Ovary (tissue), 9 donors: Measurements from ENCODE around the gene PIK3AP1. TPM values are rescaled to one million over a fixed set of nuclear protein-coding genes. Genes with fewer than 3 reads are reported as not detected.

Source experiments
- DNase-seq, 5 donors: peaks; one replicate each; pipeline ENCODE4 v3.0.0-alpha.2; 2019 to 2020
- H3K27ac ChIP-seq, 2 donors: fragments of 200-600 bp; one replicate each; pipeline versions ENCODE4 v1.5.1 to v1.8.0; 2019 to 2022
- H3K27me3 ChIP-seq: fragments of 200-600 bp; one replicate; pipeline ENCODE4 v1.8.0; 2022
- H3K36me3 ChIP-seq: fragments of 200-600 bp; sonication (generic); one replicate; pipeline ENCODE4 v1.5.1; 2019
- H3K4me1 ChIP-seq: one replicate; pipeline ENCODE4 v1.8.1; 2013; ENCODE audit warnings: mild to moderate bottlenecking, moderate library complexity; ENCODE audit not compliant: insufficient read depth
- H3K4me3 ChIP-seq: fragments of 200-600 bp; sonication (generic); one replicate; pipeline ENCODE4 v1.5.1; 2017
- H3K9me3 ChIP-seq, 2 donors: fragments of 200-600 bp in 1 of 2; sonication (generic) in 1 of 2; one replicate each; pipeline versions ENCODE4 v1.5.1 to v1.8.1; 2013 to 2019; ENCODE audit warnings: mild to moderate bottlenecking in 1 of 2, moderate library complexity in 1 of 2
- CTCF ChIP-seq, 3 donors: fragments of 450-650 bp in 2 of 3; fragments of 200-600 bp in 1 of 3; IDR thresholded peaks; one replicate each; pipeline versions ENCODE4 v1.5.1 to v1.8.0; 2016 to 2022; ENCODE audit warnings: antibody characterized with exemption in 3 of 3, mild to moderate bottlenecking in 1 of 3
- EP300 ChIP-seq: sonication (generic); formaldehyde crosslinking; IDR thresholded peaks from one replicate; pipeline ENCODE4 v1.6.1; 2017; ENCODE audit warnings: antibody characterized with exemption
- POLR2A ChIP-seq: fragments of 450-650 bp; IDR thresholded peaks from one replicate; pipeline ENCODE4 v1.6.1; 2017; ENCODE audit warnings: antibody characterized with exemption, mild to moderate bottlenecking, moderate library complexity
- WGBS, 3 donors: extraction: QIAGEN DNeasy Blood & Tissue Kit in 1 of 3; methylation state at CpG; one replicate each; pipeline versions ENCODE4 v1.1.5 to v1.1.7; 2013 to 2017; 5-methylcytosine and 5-hydroxymethylcytosine counted together
- intact Hi-C, 4 donors: fragments of 100-400 bp; cut with DNase I; formaldehyde crosslinking; loops; one replicate each; pipeline versions ENCODE4 v1.11.0 to v1.15.1; 2022 to 2023
- polyA plus RNA-seq, 2 donors: library from polyadenylated mRNA; stranded (reverse); fragments of 200-250 nt in 1 of 2; fragments of 350-450 nt in 1 of 2; fragmentation: Illumina TruSeq in 1 of 2; extraction: RNeasy Lipid Tissue Mini Kit (QIAGEN cat#74804) in 1 of 2; gene quantifications; one replicate each; pipeline ENCODE4 v1.2.3, GENCODE V29; 2013 to 2014
- total RNA-seq, 7 donors: library from RNA; depleted of rRNA in 2 of 7; stranded (reverse); fragments of >200 nt in 2 of 7; fragmentation: NEBNext Ultra II Directional in 3 of 7; extraction: Animal tissue kit (Norgen Biotek cat#: 25700) in 3 of 7; gene quantifications; one replicate each; pipeline versions ENCODE4 v1.1.0 to v1.2.4, GENCODE V29; 2016 to 2023
- donor health status: DM: no; HTN: no; CAD: no; lungs with moderate emphysema.
- donor health status: DM: no; HTN: no; CAD: no.
- donor health status: Bipolar disorder and iron deficiency.
- donor health status: DM: yes; HTN: yes; CAD: no.
- donor health status: DM: no; HTN: no; CAD: no.
- donor health status: DM: yes; HTN: yes; CAD: no.

PIK3AP1 gene
- total and polyA plus RNA-seq, 9 donors: 2.5 to 14.2 (median 7.8) TPM

- H3K4me3 ChIP-seq: no peak overlapping the region
- WGBS, 3 donors: 0 to 13% (median 5%) methylated on average over 1 of the region's 1 CpG
- intact Hi-C loops: loop anchor here in 2 of 4 donors (5.0 to 10.0 kb wide), 2 partner anchors 106 to 398 kb away; no protein-coding TSS in a partner anchor
- H3K4me1 ChIP-seq: peaks cover 7% of the 10 kb centered on the region
- H3K36me3 ChIP-seq: no peaks in the 10 kb centered on the region
- no peaks in the 10 kb centered on the region for H3K27me3 ChIP-seq
- TF ChIP-seq POLR2A: no peak
- H3K27ac ChIP-seq: peak overlapping the region in 1 of 2 donors; percentile 25
- H3K9me3 ChIP-seq: no peaks in the 10 kb centered on the region
- DNase-seq: no peak
Measured at GRCh38 chr10:96636551-96636950, 83.8 kb downstream of the PIK3AP1 start.

GRCh38 chr10:96632974-96633710, 87.2 kb downstream of the PIK3AP1 start:
- H3K9me3 ChIP-seq: no peaks in the 10 kb centered on the region
- TF ChIP-seq EP300: no peak
- TF ChIP-seq CTCF (IDR thresholded peaks at IDR 0.05): no peak
- TF ChIP-seq POLR2A: no peak
- no peak overlapping the region for H3K27ac ChIP-seq
- DNase-seq: no peak
- intact Hi-C loops: loop anchor here in 1 of 4 donors (10.0 kb wide), 1 partner anchor 402 kb away; no protein-coding TSS in a partner anchor
- WGBS, 3 donors: 75 to 79% (median 77%) methylated on average over 4 of the region's 4 CpGs
- H3K4me1 ChIP-seq: peaks cover 7% of the 10 kb centered on the region
- no peaks in the 10 kb centered on the region for H3K27me3 ChIP-seq
- no peak overlapping the region for H3K4me3 ChIP-seq
- no peaks in the 10 kb centered on the region for H3K36me3 ChIP-seq

- WGBS, 3 donors: 58 to 79% (median 73%) methylated on average over 1 of the region's 1 CpG
- Histone ChIP-seq H3K9me3 (no peaks in the 10 kb centered on the region), H3K36me3 (no peaks in the 10 kb centered on the region), H3K4me1 (peaks cover under 1% of the 10 kb centered on the region), H3K27me3 (no peaks in the 10 kb centered on the region), H3K27ac (no peak overlapping the region), H3K4me3 (no peak overlapping the region)
- TF ChIP-seq POLR2A (no peak), EP300 (no peak), CTCF (IDR thresholded peaks at IDR 0.05) (no peak)
- DNase-seq: no peak
- intact Hi-C loops: no loop called here
Measured at GRCh38 chr10:96627292-96627691, 93.0 kb downstream of the PIK3AP1 start.

- Histone ChIP-seq H3K9me3 (no peaks in the 10 kb centered on the region), H3K36me3 (no peaks in the 10 kb centered on the region), H3K27me3 (no peaks in the 10 kb centered on the region), H3K4me3 (no peak overlapping the region), H3K4me1 (no peaks in the 10 kb centered on the region), H3K27ac (no peak overlapping the region)
- TF ChIP-seq EP300 (no peak), CTCF (IDR thresholded peaks at IDR 0.05) (no peak), POLR2A (no peak)
- 86 to 95% (median 93%) methylated on average over 5 of the region's 5 CpGs for WGBS, 3 donors
- intact Hi-C loops: no loop called here
- DNase-seq: no peak
Measured at GRCh38 chr10:96626795-96627194, 93.5 kb downstream of the PIK3AP1 start.

- no peak overlapping the region for H3K4me3 ChIP-seq
- no peaks in the 10 kb centered on the region for H3K9me3 ChIP-seq
- WGBS, 3 donors: 78 to 100% (median 95%) methylated on average over 1 of the region's 1 CpG
- peaks cover 8% of the 10 kb centered on the region for H3K4me1 ChIP-seq
- intact Hi-C loops: no loop called here
- no peak overlapping the region for H3K27ac ChIP-seq
- TF ChIP-seq CTCF (IDR thresholded peaks at IDR 0.05) (no peak), EP300 (no peak), POLR2A (no peak)
- no peak for DNase-seq
- no peaks in the 10 kb centered on the region for H3K36me3 ChIP-seq
- no peaks in the 10 kb centered on the region for H3K27me3 ChIP-seq
Measured at GRCh38 chr10:96625173-96625572, 95.1 kb downstream of the PIK3AP1 start.
